ELR (cell line): ENCODE measurements around the gene C4BPA.

Experiments used
- DNase-seq: peaks from one replicate; pipeline ENCODE4 v3.0.0-alpha.2; 2015; ENCODE audit warnings: low read depth

C4BPA gene

GRCh38 chr1:207124389-207124788, 20.4 kb downstream of the C4BPA start:
- no peak for DNase-seq

GRCh38 chr1:207128336-207128921, 24.4 kb downstream of the C4BPA start:
- no peak for DNase-seq

GRCh38 chr1:207129053-207129452, 25.0 kb downstream of the C4BPA start:
- no peak for DNase-seq

- no peak for DNase-seq
Observed at GRCh38 chr1:207130252-207131036, 26.4 kb downstream of the C4BPA start.

- DNase-seq: no peak
Observed at GRCh38 chr1:207131163-207131562, 27.1 kb downstream of the C4BPA start.

GRCh38 chr1:207134581-207134980, 30.5 kb downstream of the C4BPA start:
- no peak for DNase-seq

GRCh38 chr1:207139616-207140015, 35.6 kb downstream of the C4BPA start:
- DNase-seq: no peak

GRCh38 chr1:207140536-207140935, 36.5 kb downstream of the C4BPA start:
- peak; percentile 68 for DNase-seq

GRCh38 chr1:207145401-207146058, 41.5 kb downstream of the C4BPA start:
- DNase-seq: no peak

GRCh38 chr1:207151920-207152319, 47.9 kb downstream of the C4BPA start:
- DNase-seq: no peak

GRCh38 chr1:207152792-207153468, 48.9 kb downstream of the C4BPA start:
- DNase-seq: peak; percentile 61

GRCh38 chr1:207155028-207155427, 51.0 kb downstream of the C4BPA start:
- no peak for DNase-seq

- DNase-seq: no peak
Observed at GRCh38 chr1:207156095-207156494, 52.1 kb downstream of the C4BPA start.

GRCh38 chr1:207156826-207157225, 52.8 kb downstream of the C4BPA start:
- DNase-seq: no peak

GRCh38 chr1:207164086-207164485, 60.1 kb downstream of the C4BPA start:
- no peak for DNase-seq

GRCh38 chr1:207172321-207172720, 68.3 kb downstream of the C4BPA start:
- no peak for DNase-seq

GRCh38 chr1:207172885-207173284, 68.9 kb downstream of the C4BPA start:
- no peak for DNase-seq

GRCh38 chr1:207173396-207173795, 69.4 kb downstream of the C4BPA start:
- no peak for DNase-seq

- no peak for DNase-seq
Observed at GRCh38 chr1:207174913-207175312, 70.9 kb downstream of the C4BPA start.

GRCh38 chr1:207179036-207179435, 75.0 kb downstream of the C4BPA start:
- no peak for DNase-seq

GRCh38 chr1:207181847-207182246, 77.8 kb downstream of the C4BPA start:
- DNase-seq: no peak

GRCh38 chr1:207186503-207186902, 82.5 kb downstream of the C4BPA start:
- DNase-seq: peak; percentile 15

- no peak for DNase-seq
Observed at GRCh38 chr1:207188901-207189300, 84.9 kb downstream of the C4BPA start.
